IPS-NIHi7 (cell line): ENCODE data around the gene KLF11.
A peak's percentile ranks its signal among the peaks of the same experiment; 100 is the strongest.

ENCODE experiments used
- DNase-seq: peaks from one replicate; pipeline ENCODE4 v3.0.0; 2012; ENCODE audit warnings: mixed read lengths; ENCODE audit errors: extremely low spot score

The KLF11 gene

DNA sequence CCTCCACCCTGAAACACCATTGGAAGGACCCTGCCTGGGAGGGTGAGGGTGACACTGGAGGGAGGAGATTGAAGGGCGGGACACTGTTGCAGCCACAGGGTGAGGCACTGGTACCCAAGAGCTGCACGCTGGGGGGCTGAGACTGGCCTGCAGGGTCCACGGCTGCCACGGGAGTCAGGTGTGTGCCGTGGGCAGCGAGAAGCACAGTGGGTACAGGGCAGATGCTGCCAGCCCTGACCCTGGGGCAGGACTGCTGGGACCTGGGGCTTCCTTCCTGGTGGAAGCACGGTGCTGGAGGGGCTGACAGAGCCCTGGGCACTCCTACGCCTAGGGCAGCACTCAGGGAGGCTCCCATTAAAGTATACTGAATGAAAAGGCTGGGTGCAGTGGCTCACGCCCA lies 20.2 kb downstream of the KLF11 start:
- DNase-seq, result no peak

DNA sequence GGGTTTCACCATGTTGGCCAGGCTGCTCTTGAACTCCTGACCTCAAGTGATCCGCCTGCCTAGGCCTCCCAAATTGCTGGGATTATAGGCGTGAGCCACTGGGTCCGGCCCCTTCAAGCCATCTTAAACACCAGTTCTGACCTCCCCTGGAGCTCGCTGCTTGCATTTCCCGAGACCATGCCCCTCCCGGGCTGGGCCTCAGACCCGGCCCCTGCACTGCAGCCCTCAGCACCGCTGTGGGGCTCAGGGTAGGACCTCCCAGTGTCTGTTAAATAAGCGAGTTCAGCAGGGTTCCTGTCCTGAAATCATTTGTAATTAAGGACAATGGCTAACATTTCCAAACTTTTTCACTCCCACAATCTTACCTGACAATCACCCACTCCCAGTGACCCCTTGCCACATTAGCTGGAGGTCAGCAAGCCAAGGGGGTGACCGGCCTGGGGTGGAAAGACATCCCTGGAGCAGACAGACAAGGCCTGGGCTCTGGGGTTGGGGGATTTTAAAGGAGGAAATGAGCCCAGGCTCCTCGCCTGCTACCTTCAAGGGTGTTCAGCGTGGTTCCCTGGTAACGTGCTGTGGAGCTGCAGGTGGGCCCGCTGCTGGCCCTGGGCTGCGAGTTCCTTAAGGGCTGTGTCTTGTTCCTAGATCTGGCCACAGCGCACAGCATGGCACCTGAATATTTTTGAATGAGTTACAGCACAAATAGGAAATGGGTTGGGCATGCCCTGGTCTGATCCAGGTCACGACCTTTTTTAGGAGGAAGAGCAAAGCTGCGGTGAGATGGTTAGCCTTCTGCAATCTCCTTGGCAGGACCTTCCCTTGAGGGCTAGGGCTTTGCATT lies 21.8 kb downstream of the KLF11 start:
- DNase-seq, result peak; percentile 30

DNA sequence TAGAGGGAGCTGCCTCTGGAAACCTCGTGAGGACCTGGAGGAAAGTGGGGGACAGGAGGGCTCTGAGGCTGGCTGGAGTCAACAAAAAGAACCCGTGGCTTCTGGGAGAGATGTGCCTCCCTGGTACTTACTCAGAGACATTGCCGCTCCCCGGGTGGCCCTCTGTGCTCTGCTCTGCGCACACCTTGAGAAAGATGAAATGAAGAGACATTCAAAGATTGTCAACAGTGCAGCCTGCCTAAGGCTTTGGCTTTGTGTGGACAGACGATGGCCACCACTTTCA lies 22.4 kb downstream of the KLF11 start:
- no peak for DNase-seq

DNA sequence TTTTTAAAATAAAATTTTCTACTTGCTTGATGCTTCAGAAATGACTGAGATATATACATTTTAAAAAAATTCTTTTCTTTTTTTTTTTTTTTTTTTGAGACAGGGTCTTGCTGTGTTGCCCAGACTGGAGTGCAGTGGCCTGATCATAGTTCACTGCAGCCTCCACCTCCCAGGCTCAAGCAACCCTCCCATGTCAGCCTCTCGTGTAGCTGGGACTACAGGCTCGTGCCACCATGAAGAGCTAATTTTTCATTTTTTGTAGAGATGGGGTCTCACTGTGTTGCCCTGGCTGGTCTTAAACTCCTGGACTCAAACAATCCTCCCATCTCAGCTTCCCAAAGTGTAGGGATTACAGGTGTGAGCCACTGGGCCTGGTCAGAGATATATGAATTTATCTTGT lies 24.0 kb downstream of the KLF11 start:
- no peak for DNase-seq

DNA sequence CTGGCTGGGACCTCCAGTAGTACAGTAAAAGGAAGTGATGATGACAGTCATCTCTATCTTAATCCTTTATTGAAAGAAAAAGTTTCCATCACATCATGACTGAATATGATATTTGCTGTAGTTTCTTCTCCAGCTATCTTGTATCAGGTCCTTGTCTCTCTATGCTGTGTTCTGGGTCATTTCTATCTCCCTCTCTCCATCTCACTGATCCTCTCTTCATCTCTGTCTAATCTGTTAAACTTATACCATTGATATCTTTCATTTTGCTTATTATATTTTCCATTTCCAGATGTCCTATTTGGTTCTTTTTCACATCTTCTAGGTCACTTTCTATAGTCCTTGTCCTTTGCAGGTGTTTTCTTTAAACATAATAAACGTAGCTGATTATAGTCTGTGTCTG lies 24.5 kb downstream of the KLF11 start:
- DNase-seq, result no peak

DNA sequence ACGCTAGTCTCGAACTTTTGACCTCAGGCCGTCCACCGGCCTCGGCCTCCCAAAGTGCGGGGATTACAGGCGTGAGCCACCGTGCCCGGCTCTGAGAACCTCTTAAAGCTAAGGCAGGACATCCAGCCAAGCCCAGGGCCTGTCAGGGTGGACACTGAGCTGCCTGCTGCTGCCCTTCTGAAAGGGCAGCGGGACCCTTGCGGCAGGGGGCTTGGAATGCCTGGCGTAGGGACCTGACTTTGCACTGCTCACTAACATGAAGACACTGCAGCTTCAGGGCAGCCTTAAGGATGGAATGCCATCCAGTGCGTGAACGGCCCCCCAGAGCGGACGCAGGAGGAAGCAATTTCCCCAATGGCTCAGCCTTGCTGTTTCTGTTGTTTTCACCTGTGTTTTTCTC lies 27.8 kb downstream of the KLF11 start:
- no peak for DNase-seq

DNA sequence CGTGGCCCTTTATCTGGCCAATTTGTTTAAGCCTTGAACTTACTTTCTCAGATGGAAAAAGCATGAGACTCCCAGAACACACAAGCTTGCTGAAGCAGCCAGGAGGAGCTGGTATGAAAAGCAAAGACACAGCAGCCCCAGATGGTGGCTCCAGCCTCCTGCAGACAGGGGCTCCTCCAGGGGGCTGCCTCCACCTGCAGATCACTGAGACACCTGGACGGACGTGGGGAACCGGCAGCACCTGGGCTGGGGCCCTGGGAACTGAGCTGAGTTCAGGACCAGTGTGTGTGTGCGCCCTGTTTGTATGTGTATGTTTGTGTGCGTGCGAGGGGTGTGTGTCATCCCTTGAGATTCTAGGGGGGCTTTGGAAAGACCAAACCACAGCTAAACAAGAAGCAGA lies 28.2 kb downstream of the KLF11 start:
- no peak for DNase-seq

DNA sequence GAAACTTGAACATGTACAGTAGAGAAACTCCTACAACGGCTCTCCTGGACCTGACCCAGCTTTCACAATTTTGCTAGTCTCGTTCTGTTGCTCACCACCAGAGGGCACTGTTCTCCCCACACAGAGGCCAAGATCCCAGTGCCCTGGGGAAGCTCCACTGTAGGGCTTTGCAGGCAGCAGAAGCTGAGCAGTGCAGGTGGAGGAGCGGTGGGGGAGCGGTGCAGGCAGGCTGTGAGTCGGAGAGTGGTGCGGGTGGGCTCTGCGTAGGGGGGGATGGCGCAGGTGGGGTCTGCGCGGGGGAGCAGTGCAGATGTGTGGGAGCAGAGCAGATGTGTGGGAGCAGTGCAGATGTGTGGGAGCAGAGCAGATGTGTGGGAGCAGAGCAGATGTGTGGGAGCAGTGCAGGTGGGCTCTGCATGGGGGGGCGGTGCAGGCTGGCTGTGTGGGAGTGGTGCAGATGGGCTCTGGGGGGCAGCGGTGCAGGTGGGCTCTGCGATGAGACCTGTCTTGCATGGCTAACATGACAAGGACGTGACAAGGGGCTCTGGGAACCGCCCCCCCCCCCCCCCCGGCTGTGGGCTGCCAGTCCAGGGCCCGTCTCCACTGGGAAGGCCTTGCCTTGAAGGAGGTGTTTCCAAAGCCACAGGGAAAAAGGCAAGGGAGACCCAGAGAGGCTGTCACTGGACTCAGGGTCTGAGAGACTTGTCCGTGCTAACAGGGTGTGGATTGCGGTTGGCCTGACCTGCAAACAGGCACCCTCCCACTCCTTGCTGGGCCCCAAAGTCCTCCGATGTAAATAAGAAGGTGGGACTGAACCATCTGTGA lies 29.5 kb downstream of the KLF11 start:
- peak; percentile 91 for DNase-seq

DNA sequence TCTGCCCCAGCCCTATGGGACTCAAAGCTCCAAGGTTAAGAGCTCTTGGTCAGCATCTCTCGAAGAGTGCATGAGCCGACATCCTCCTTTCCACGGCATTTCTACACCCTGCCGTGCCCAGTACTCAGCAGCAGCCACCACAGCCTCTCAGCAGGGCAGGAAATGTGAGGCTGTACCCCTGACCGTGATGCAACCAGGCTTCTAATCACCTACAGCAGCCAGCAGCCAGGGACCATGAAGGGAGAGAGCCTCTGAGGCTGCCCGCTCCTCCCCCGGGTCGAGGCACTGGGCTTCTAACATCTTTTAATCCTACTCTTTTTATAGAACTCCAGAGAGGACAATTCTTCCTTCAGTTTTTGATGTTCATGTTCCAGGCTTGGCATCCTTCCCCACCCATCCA lies 30.4 kb downstream of the KLF11 start:
- peak; percentile 17 for DNase-seq

DNA sequence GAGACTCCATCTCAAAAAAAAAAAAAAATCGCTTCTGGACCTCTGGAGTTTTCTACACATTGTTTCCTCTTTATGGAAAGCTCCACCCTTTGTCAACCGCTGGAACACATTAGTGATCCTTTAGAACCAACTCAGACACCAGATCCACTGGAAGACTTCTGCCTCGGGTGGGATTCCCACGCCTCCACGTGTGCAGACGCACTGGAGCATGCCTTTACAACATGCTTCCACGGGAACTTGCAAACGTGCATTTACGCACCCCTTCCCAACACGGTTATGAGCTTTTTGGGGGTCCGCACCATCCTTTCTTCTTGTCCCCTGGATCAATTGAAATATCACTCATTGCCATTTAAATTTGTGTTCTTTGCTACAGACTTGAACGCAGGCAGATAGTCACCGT lies 31.8 kb downstream of the KLF11 start:
- no peak for DNase-seq

DNA sequence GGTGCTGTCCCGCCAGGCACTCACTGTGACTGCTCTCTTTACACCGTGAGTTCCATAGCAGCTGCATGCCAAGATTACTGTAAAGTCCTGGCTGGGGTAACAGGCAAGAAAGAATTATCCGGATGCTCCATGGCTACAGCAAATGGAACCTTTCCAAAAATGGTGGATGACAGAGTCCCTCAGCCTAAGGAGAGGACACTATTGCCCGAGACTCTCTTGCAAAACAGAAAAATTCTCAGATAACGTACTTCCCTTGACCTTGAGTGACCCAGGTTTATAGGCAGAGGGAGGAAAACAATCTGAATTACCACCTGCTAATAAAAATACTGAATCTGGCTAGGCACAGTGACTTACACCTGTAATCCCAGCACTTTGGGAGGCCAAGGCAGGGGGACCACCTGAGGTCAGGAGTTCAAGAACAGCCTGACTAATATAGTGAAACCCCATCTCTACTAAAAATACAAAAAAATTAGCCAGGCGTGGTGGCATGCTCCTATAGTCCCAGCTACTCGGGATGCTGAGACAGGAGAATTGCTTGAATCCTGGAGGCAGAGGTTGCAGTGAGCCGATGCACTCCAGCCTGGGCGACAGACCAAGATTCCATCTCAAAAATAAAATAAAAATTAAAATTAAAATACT lies 32.3 kb downstream of the KLF11 start:
- DNase-seq, result no peak

DNA sequence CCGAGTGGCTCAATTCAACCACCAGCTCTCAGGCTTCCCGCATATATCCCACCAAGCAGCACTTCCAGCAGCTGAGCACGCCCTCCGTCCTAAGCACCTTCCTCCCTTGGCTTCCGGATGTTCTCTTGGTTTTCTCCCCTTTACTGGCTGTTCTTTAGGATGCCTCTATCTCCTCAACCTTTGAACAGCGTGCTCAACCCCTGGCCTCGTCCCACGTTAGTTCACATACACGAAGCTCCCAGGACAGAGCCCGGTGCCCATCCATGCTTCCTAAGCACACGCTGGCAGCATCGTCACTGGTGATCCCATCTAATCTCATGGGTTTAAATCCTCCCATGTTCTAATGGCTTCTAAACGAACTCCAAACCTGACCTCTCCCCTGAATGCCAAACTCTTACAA lies 33.2 kb downstream of the KLF11 start:
- no peak for DNase-seq

DNA sequence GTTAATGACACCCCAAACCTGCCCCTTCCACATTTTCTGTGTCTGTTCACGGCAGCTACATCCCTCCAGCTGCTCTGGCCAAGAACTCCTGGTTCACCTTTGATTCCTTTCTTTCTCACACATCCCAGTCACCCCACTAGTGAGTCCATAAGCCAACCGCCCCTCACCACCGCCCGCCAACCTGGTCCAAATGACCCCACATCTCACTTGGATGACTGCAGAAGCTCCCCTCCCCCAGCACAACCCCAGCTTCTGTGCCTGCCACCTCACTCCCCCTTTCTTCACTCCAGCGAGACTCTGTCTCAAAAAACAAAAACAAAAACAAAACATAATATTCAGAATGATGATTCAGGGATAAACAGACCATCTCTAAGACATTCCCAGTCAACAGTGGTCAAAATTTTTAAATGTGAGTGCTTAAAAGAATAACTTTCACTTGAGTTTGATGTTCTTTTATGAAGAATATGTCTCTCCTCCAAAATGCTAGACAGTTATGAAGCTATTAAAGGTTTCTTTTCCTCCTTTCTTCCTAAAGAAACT lies 33.7 kb downstream of the KLF11 start:
- no peak for DNase-seq

DNA sequence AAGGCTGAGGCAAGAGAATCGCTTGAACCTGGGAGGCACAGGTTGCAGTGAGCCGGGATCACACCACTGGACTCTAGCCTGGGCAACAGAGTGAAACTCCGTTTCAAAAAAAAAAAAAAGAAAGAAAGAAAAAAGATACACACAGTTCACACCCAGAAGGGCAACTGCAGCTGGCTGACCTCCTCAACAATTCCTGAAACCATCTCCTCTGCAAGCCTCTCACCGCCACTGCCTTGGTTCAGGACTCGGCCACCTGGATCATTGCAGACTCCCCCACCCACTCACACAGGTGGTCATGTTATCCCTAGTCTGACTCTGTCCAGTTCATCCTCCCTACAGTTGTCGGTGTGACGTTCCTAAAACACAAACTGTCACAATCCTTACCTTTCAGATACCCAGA lies 34.7 kb downstream of the KLF11 start:
- DNase-seq, result no peak

DNA sequence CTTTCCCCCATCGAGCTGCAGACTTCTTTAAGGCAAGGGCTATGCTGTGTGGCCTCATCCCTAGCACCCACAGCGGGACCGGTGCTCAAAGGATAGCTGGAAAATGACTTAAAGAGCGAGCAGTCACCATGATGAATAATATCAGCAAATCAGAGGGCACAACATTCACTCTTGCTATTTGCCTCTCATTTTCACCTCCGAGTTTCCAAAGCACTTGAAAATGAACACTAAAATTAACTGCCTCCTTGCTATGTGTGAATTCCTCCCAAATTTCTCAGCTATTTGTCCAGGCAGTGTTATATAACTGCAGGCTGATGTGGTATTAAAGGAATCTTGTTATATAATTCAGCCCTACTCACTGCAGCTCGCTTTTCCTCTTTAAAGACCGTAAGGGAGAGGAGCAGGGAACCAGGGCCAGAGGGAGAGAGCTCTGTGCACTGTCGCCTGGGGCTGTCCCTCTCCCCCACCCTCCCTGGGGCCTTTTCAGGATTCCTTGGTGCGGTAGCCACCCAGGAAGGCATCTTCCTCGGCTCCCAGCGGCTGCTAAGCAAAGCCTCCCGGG lies 35.4 kb downstream of the KLF11 start:
- DNase-seq, result peak; percentile 26

DNA sequence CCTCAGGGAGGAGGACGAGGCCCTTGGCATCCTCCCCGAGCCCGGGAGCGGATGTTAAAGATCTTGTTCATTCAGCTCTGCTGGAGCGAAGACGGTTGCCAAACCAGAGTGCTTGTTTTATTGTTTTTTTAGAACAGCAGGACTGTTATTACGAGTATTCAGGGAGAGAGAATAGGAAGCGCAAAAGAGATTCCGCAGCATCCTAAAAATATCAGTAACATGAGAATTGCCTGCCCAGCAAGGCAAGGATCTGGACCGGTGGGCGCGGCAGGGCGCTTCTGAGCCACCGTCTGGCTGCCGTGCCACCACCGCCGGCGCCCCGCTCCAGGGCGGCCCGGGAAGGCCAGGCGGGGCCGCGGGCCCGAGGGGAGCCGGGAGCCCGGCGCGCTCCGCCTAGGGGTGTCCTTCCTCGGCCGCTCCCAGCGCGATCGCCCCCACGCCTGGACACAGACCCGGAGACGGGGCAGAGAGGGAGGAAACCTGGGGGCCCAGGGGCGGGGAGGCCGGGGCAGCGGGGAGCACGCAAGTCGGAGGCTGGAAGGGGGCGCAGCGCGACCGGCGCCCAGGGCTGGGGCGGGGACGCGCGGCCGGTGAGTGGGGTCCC lies 36.0 kb downstream of the KLF11 start:
- peak; percentile 53 for DNase-seq

DNA sequence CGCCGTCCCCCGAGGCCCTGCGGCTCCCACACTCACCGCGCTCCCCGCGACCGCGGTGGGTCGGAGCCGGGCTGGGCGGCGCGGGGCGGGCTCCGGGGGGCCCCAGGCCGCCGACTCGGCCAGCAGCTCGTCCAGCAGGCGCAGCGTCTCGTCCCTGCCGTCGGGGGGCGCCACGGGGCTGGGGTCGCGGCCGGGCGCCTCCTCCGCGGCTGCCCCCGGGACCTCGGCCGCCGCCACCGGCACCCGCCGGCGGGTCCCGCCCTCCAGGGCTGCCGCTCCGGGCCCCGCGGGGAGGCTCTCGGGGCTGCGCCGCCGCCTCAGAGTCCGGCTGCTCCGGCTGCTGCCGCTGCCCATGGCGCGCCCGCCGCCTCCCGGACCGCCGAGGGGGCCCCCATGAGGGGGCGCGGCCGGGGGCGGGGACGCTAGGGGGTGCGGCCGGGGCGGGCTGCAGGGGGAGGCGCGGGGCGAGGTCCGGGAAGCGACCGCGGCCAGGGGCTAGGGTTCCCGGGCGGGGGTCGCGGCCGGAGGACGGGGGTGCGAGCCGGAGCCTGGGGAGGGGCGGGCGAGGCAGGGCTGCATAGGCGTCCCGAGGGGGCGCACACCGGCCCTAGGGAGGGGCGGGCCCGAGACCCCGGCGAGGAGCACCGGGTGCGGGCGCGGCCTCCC lies 36.7 kb downstream of the KLF11 start, which contains the start of gene CYS1:
Gene CYS1 (minus strand): TSS at position 542 of the 666 bp plus-strand sequence. CDS start 188 bp downstream, at position 354.
- DNase-seq, result peak; percentile 83

DNA sequence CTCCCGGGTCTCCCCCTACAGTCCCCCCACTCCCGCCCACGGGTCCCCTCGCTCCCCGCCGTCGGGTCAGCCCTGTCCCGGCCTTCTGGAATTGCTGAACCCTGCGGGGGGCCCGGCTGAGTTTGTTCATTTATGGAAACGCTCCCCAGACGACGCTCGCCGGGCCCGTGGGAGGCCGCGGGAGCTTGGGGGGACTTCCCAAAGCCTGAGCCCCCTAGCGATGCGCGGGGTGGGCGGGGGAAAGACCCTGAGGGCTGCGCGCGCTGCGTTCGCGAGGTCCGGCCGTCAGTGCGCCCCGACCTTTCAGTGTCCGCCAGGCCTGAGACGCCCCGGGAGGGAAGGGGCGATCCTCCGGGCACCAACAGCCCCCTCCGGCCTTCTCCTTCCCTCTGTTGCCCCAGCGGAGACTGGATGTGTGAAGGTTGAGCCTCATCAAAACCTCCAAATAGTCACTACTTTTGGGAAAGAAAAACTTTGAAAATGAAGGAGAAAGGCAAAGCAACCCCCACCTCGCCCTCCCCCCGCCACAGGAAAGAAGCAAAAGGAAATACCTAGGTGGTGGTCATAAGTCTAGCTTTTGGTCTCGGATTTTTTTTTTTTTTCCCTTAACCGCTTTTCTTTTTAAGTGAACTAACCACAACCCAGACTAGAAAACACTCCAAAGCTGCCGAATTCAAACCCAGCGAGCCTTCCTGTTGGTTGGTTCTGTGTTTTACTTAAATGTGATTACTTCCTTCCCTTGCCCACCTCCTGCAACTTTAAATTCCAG lies 37.4 kb downstream of the KLF11 start:
- no peak for DNase-seq

DNA sequence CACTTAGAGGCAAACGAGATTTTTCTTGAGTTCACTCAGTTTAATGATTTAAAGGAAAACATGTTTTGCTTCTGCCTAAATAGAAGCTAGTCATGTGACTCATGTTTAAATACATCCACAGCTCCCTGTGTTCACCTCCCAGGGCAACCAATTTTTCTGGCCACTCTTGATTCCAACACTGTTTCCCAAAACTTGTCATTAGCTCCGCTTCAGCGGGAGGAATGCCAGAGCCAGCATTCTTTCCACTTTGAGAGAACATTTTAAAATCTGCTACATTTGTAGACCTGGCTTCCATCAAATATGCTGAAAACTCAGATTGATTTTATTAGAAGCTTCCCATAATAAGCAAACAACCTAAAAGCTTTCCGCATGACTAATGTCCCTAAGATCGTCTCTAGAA lies 39.7 kb downstream of the KLF11 start:
- no peak for DNase-seq

DNA sequence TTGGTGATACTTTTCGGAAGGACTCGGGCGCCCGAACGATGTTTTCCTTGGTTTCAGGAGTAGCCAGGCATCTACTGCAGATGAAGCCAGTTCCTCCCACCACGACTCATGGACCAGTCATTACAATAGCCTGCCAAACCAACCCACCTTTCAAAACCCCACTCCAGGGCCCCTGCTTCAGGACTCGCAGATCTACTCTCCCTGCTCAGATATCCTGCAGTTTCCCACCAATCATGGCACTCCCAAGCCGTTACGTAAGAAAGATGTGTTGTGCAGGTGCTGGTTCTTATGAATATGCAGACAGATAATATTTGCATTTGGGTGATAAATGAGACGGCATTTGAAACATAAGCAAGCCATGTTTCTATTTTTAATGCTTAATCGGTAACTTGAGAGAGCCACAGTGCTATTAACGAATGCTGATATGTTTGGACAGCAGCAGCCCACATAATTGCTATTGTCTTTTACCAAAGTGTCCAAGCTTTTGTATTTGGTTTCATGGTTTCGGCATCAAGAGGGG lies 40.4 kb downstream of the KLF11 start:
- DNase-seq, result no peak
